Kidney capillary endothelial cell (primary cell): Measurements from ENCODE around the gene CYSLTR2.

Experiments used
- DNase-seq: peaks from one replicate; pipeline ENCODE4 v3.0.0-alpha.2; 2018; ENCODE audit warnings: low spot score

The CYSLTR2 gene

GRCh38 chr13:48653472-48653939 is at the start of gene CYSLTR2:
Gene CYSLTR2, plus strand, starts transcription at chr13:48653929. Its CDS starts 52,889 bp downstream, at chr13:48706818.
- DNase-seq: no peak

GRCh38 chr13:48615049-48615448 is 38.7 kb upstream of the CYSLTR2 start:
- no peak for DNase-seq

- DNase-seq: no peak
Measured at GRCh38 chr13:48618937-48619336, 34.8 kb upstream of the CYSLTR2 start.

- no peak for DNase-seq
Measured at GRCh38 chr13:48621056-48621455, 32.7 kb upstream of the CYSLTR2 start.

GRCh38 chr13:48624016-48624415 is 29.7 kb upstream of the CYSLTR2 start:
- no peak for DNase-seq

GRCh38 chr13:48624858-48625257 is 28.9 kb upstream of the CYSLTR2 start:
- no peak for DNase-seq

- DNase-seq: no peak
Measured at GRCh38 chr13:48625413-48626076, 28.2 kb upstream of the CYSLTR2 start.

GRCh38 chr13:48626077-48626449 is 27.7 kb upstream of the CYSLTR2 start:
- no peak for DNase-seq

GRCh38 chr13:48626726-48627451 is 26.8 kb upstream of the CYSLTR2 start:
- DNase-seq: no peak

GRCh38 chr13:48629277-48629676 is 24.5 kb upstream of the CYSLTR2 start:
- no peak for DNase-seq

GRCh38 chr13:48630291-48630690 is 23.4 kb upstream of the CYSLTR2 start:
- no peak for DNase-seq

GRCh38 chr13:48630773-48631172 is 23.0 kb upstream of the CYSLTR2 start:
- no peak for DNase-seq

- no peak for DNase-seq
Measured at GRCh38 chr13:48631441-48631840, 22.3 kb upstream of the CYSLTR2 start.

GRCh38 chr13:48633700-48634099 is 20.0 kb upstream of the CYSLTR2 start:
- DNase-seq: no peak

GRCh38 chr13:48634636-48635035 is 19.1 kb upstream of the CYSLTR2 start:
- no peak for DNase-seq

- no peak for DNase-seq
Measured at GRCh38 chr13:48635478-48635877, 18.3 kb upstream of the CYSLTR2 start.

GRCh38 chr13:48636550-48636949 is 17.2 kb upstream of the CYSLTR2 start:
- no peak for DNase-seq

GRCh38 chr13:48637601-48638000 is 16.1 kb upstream of the CYSLTR2 start:
- no peak for DNase-seq

GRCh38 chr13:48640767-48641166 is 13.0 kb upstream of the CYSLTR2 start:
- no peak for DNase-seq

- DNase-seq: no peak
Measured at GRCh38 chr13:48641404-48641803, 12.3 kb upstream of the CYSLTR2 start.

- no peak for DNase-seq
Measured at GRCh38 chr13:48642061-48642460, 11.7 kb upstream of the CYSLTR2 start.

GRCh38 chr13:48643159-48643558 is 10.6 kb upstream of the CYSLTR2 start:
- no peak for DNase-seq

GRCh38 chr13:48644141-48644540 is 9.6 kb upstream of the CYSLTR2 start:
- DNase-seq: no peak

- no peak for DNase-seq
Measured at GRCh38 chr13:48644951-48645350, 8.8 kb upstream of the CYSLTR2 start.
